Urinary bladder (tissue), 4 donors: Measurements from ENCODE around the gene SCT. TPM values are rescaled to one million over a fixed set of nuclear protein-coding genes. Genes with fewer than 3 reads are reported as not detected.
A peak's percentile ranks its signal among the peaks of the same experiment; 100 is the strongest.

Experiments used
- DNase-seq: peaks from one replicate; pipeline ENCODE4 v3.0.0-alpha.2; 2015; ENCODE audit errors: extremely low spot score
- H3K27ac ChIP-seq: one replicate; pipeline ENCODE4 v1.5.1; 2013; ENCODE audit warnings: low read depth, mild to moderate bottlenecking, moderate library complexity
- H3K36me3 ChIP-seq: one replicate; pipeline ENCODE4 v1.6.1; 2013; ENCODE audit warnings: mild to moderate bottlenecking, moderate library complexity; ENCODE audit not compliant: insufficient read depth
- H3K4me1 ChIP-seq: one replicate; pipeline ENCODE4 v1.6.1; 2013; ENCODE audit warnings: mild to moderate bottlenecking, moderate library complexity; ENCODE audit not compliant: insufficient read depth
- H3K4me3 ChIP-seq: one replicate; pipeline ENCODE4 v1.5.1; 2013; ENCODE audit warnings: low read depth, low read length
- WGBS: extraction: QIAGEN DNeasy Blood & Tissue Kit; methylation state at CpG from one replicate; pipeline ENCODE4 v1.1.7; 2013; 5-methylcytosine and 5-hydroxymethylcytosine counted together
- polyA plus RNA-seq: library from polyadenylated mRNA; stranded (reverse); fragments of 200-250 nt; gene quantifications from one replicate; pipeline ENCODE4 v1.2.3, GENCODE V29; 2013
- total RNA-seq: library from RNA; depleted of rRNA; stranded (reverse); fragments of >200 nt; gene quantifications from one replicate; pipeline ENCODE4 v1.2.3, GENCODE V29; 2014
- donor health status: healthy with polysubstance abuse.
- donor health status: healthy.

Gene SCT
- total and polyA plus RNA-seq, 2 donors = not detected

- WGBS = 73% methylated on average over 15 of the region's 15 CpGs
- Histone ChIP-seq H3K4me3 (no peak overlapping the region), H3K36me3 (no peaks in the 10 kb centered on the region), H3K4me1 (peaks cover 2% of the 10 kb centered on the region), H3K27ac (no peak overlapping the region)
- DNase-seq = no peak
These were observed 3.6 kb downstream of the SCT start for GRCh38 chr11:623349-623869.

- Histone ChIP-seq H3K27ac (no peak overlapping the region), H3K4me1 (peaks cover 2% of the 10 kb centered on the region), H3K36me3 (no peaks in the 10 kb centered on the region), H3K4me3 (no peak overlapping the region)
- 87% methylated on average over 27 of the region's 27 CpGs for WGBS
- DNase-seq = no peak
These were observed 5.1 kb downstream of the SCT start for GRCh38 chr11:621838-622237.

- Histone ChIP-seq H3K4me3 (no peak overlapping the region), H3K27ac (no peak overlapping the region), H3K36me3 (no peaks in the 10 kb centered on the region), H3K4me1 (no peaks in the 10 kb centered on the region)
- no peak for DNase-seq
- 70% methylated on average over 45 of the region's 45 CpGs for WGBS
These were observed 5.8 kb downstream of the SCT start for GRCh38 chr11:620935-621814.

- DNase-seq = no peak
- 96% methylated on average over 13 of the region's 13 CpGs for WGBS
- Histone ChIP-seq H3K27ac (no peak overlapping the region), H3K36me3 (no peaks in the 10 kb centered on the region), H3K4me3 (no peak overlapping the region), H3K4me1 (no peaks in the 10 kb centered on the region)
These were observed 6.8 kb downstream of the SCT start for GRCh38 chr11:620201-620600.

GRCh38 chr11:619628-620050 is 7.3 kb downstream of the SCT start:
- H3K36me3 ChIP-seq = no peaks in the 10 kb centered on the region
- DNase-seq = no peak
- no peak overlapping the region for H3K4me3 ChIP-seq
- H3K27ac ChIP-seq = no peak overlapping the region
- no peaks in the 10 kb centered on the region for H3K4me1 ChIP-seq
- 92% methylated on average over 22 of the region's 22 CpGs for WGBS

GRCh38 chr11:618856-619627 is 7.9 kb downstream of the SCT start:
- Histone ChIP-seq H3K36me3 (no peaks in the 10 kb centered on the region), H3K4me1 (no peaks in the 10 kb centered on the region), H3K27ac (no peak overlapping the region), H3K4me3 (no peak overlapping the region)
- 91% methylated on average over 24 of the region's 24 CpGs for WGBS
- no peak for DNase-seq

- 94% methylated on average over 25 of the region's 25 CpGs for WGBS
- no peak for DNase-seq
- H3K27ac ChIP-seq = no peak overlapping the region
- H3K4me3 ChIP-seq = no peak overlapping the region
- H3K36me3 ChIP-seq = no peaks in the 10 kb centered on the region
- H3K4me1 ChIP-seq = no peaks in the 10 kb centered on the region
These were observed 8.9 kb downstream of the SCT start for GRCh38 chr11:617912-618682.

- H3K4me1 ChIP-seq = no peaks in the 10 kb centered on the region
- WGBS = 92% methylated on average over 57 of the region's 57 CpGs
- peaks cover under 1% of the 10 kb centered on the region for H3K36me3 ChIP-seq
- no peak overlapping the region for H3K4me3 ChIP-seq
- no peak for DNase-seq
- H3K27ac ChIP-seq = no peak overlapping the region
These were observed 9.6 kb downstream of the SCT start for GRCh38 chr11:617199-617911.

GRCh38 chr11:616320-617198 is 10.4 kb downstream of the SCT start:
- 85% methylated on average over 39 of the region's 39 CpGs for WGBS
- no peaks in the 10 kb centered on the region for H3K4me1 ChIP-seq
- H3K27ac ChIP-seq = no peak overlapping the region
- peak overlapping the region; percentile 68 for H3K4me3 ChIP-seq
- H3K36me3 ChIP-seq = peaks cover 3% of the 10 kb centered on the region
- DNase-seq = no peak

- 6% methylated on average over 66 of the region's 66 CpGs for WGBS
- peak within 1 kb of the TSS; percentile 88 for H3K27ac ChIP-seq
- H3K4me3 ChIP-seq = peak within 1 kb of the TSS; percentile 68
- peak; percentile 79 for DNase-seq
- H3K36me3 ChIP-seq = peaks cover 3% of the 10 kb centered on the region
- no peaks in the 10 kb centered on the region for H3K4me1 ChIP-seq
These were observed 11.3 kb downstream of the SCT start, which contains the start of gene IRF7 for GRCh38 chr11:615504-616319. IRF7 (minus strand) TSS chr11:615950; CDS start chr11:615364, 586 bp downstream.

GRCh38 chr11:614623-615503 is 12.1 kb downstream of the SCT start:
- peak overlapping the region; percentile 88 for H3K27ac ChIP-seq
- no peaks in the 10 kb centered on the region for H3K4me1 ChIP-seq
- WGBS = 61% methylated on average over 68 of the region's 68 CpGs
- no peak for DNase-seq
- peak overlapping the region; percentile 68 for H3K4me3 ChIP-seq
- H3K36me3 ChIP-seq = peaks cover 3% of the 10 kb centered on the region
